Lower leg skin (tissue), 4 donors: ENCODE data around the gene ZFP91. TPM values are rescaled to one million over a fixed set of nuclear protein-coding genes. Genes with fewer than 3 reads are reported as not detected.

Experiments
- DNase-seq, 2 donors: peaks; one replicate each; pipeline ENCODE4 v3.0.0-alpha.2; 2019; ENCODE audit warnings: low spot score in 2 of 2
- H3K4me3 ChIP-seq: fragments of 200-600 bp; sonication (generic); 2 replicates; pipeline ENCODE4 v1.5.1; 2017; ENCODE audit warnings: mild to moderate bottlenecking, low read depth; ENCODE audit not compliant: poor library complexity, severe bottlenecking
- POLR2A ChIP-seq, 2 donors: fragments of 450-650 bp; IDR thresholded peaks; one replicate each; pipeline ENCODE4 v1.6.1; 2016 to 2017; ENCODE audit warnings: antibody characterized with exemption in 2 of 2, mild to moderate bottlenecking in 1 of 2, moderate library complexity in 1 of 2
- WGBS, 2 donors: methylation state at CpG; one replicate each; pipeline ENCODE4 v1.1.5; 2018; 5-methylcytosine and 5-hydroxymethylcytosine counted together
- intact Hi-C: fragments of 100-400 bp; cut with DNase I; formaldehyde crosslinking; loops from one replicate; pipeline ENCODE4 v1.15.0; 2023; ENCODE audit warnings: low total_unique reads
- total RNA-seq, 4 donors: library from RNA; depleted of rRNA; stranded (reverse); fragments of >200 nt; gene quantifications; one replicate each; pipeline ENCODE4 v1.1.0, GENCODE V29; 2016
- TF ChIP-seq, protein P1 (sequence below), 3 donors: fragments of 450-650 bp; IDR thresholded peaks; one replicate each; pipeline ENCODE4 v1.5.1; 2016; ENCODE audit warnings: antibody characterized with exemption in 3 of 3, mild to moderate bottlenecking in 3 of 3, moderate library complexity in 2 of 3

The ZFP91 gene
- total RNA-seq, 4 donors from 2014 or later = 46.4 to 58.4 (median 51.7) TPM

DNA sequence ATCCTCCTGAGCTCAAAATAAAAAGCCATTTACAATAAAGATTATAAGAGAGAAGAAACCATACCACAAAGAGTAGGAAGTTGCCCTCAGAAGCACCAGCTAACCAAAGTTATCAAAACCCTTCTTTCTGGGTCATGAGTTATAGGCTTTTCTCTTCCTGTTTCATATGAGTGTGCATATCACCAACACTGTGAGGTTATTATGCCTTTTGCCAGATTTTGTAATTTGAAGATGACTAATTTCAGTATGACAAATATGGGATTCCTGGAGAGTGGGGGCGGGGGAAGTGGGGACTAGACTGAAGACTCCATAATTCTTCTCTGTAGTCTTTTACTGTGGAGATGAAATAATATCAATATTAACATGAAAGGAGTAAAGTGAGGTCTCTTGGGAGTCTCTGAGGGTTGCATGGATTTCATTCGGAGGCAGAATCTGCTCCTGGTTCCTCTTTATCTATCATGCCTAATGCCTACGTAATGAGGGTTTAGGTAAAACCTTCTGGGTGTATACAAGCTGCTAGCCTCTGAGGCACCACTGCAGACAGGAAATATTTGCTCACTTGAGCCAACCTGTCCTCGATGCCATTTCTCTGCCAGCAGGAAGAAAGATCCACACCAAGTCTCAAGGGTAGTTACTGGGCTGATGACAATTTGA is 5.3 kb upstream of the ZFP91 start:
- TF ChIP-seq POLR2A (IDR thresholded peaks at IDR 0.05) = no peak
- TF ChIP-seq, protein P1, sequence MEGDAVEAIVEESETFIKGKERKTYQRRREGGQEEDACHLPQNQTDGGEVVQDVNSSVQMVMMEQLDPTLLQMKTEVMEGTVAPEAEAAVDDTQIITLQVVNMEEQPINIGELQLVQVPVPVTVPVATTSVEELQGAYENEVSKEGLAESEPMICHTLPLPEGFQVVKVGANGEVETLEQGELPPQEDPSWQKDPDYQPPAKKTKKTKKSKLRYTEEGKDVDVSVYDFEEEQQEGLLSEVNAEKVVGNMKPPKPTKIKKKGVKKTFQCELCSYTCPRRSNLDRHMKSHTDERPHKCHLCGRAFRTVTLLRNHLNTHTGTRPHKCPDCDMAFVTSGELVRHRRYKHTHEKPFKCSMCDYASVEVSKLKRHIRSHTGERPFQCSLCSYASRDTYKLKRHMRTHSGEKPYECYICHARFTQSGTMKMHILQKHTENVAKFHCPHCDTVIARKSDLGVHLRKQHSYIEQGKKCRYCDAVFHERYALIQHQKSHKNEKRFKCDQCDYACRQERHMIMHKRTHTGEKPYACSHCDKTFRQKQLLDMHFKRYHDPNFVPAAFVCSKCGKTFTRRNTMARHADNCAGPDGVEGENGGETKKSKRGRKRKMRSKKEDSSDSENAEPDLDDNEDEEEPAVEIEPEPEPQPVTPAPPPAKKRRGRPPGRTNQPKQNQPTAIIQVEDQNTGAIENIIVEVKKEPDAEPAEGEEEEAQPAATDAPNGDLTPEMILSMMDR (IDR thresholded peaks at IDR 0.05) = no peak
- H3K4me3 ChIP-seq = no peak overlapping the region
- WGBS, 2 donors = 15 to 20% methylated on average over 4 of the region's 4 CpGs
- DNase-seq = peak; percentile 73 to 92
- intact Hi-C loops = loop anchor here (10.0 kb wide), 2 partner anchors 61 to 481 kb away; no protein-coding TSS in a partner anchor

DNA sequence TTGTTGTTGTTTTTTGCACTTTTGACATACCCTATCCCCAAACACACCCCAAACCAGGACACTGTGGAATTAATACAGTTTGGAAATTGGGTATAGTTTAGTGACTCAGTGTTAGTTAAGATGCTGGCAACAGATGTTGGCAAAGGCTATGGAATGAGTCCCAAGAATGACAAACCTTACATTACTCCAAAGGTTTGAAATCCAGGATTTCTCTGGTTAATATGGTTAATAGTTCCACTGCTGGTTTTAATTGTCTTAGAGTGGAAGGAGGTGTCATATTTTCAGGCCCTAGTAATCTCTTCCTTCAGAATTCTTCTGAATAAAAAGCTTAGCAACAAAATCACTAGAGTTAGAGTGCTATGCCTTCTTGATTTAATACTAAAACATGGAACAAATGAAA is 4.0 kb upstream of the ZFP91 start:
- no peak overlapping the region for H3K4me3 ChIP-seq
- intact Hi-C loops = loop anchor here (10.0 kb wide), 2 partner anchors 60 to 480 kb away; no protein-coding TSS in a partner anchor
- TF ChIP-seq, protein P1 (IDR thresholded peaks at IDR 0.05) = no peak
- no peak for TF ChIP-seq POLR2A (IDR thresholded peaks at IDR 0.05)
- no peak for DNase-seq

DNA sequence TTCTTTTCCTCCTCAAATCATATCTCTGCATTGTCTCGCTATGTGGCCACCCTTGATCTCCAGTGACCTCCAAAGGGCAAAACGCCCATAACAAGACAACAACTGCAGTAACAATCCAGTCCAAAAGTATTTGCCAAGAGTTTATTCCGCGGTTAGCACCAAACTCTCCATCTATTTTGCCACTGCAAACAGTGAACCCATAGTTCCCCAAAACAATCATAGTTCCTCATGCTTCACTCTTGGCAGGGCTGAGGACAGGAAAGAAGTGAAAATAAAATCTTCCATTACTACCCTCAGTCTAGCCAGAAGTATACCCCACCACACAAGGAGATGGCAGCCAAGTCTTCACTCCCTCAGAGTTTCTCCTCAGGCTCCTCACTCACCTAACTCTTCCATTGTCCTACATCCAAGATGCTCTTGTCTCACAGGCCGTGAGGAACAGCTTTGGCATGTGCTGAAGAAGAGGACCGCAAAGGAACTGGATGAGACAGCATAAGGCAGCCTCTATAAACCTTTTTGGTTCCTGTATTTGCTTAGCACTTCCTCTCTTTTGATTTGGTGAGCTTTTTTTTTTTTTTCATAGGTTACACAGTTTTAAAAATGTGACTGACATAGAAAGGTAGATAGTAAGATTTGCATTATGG is 3.4 kb upstream of the ZFP91 start, which contains the start of gene LPXN:
Gene LPXN, minus strand, starts transcription at position 480 of the 644 bp plus-strand sequence. Its CDS starts 84 bp downstream, at position 396.
- DNase-seq = no peak
- H3K4me3 ChIP-seq = no peak within 1 kb of the TSS
- intact Hi-C loops = loop anchor here (10.0 kb wide), 2 partner anchors 59 to 479 kb away; no protein-coding TSS in a partner anchor
- WGBS, 2 donors = 22 to 28% methylated on average over 6 of the region's 6 CpGs
- no peak for TF ChIP-seq POLR2A (IDR thresholded peaks at IDR 0.05)
- TF ChIP-seq, protein P1 (IDR thresholded peaks at IDR 0.05) = no peak

DNA sequence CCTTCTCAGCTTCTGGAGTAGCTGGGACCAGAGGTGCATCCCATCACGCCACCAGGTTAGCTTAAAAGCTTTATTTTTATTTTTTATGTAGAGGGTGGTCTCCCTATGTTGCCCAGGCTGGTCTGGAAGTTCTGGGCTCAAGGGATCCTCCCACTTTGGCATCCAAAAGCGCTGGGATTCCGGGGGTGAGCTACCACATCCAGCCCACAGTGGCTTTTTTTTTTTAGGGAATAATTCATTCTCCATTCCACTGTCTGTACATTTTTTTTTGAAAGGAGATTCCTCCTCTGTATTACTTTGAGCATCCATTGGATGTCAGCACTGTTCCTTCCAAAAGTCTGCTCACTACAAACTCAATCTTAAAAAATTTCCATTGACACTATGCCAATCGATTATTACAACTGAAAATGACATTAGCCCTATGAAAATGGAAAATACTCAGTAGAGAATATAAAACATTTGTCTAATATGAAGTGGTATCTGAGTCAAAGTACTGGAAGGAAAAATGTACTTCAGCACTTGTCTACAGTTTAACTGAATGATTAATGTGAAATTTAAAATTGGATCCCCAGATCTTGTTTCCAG is 1.9 kb upstream of the ZFP91 start:
- TF ChIP-seq, protein P1 (IDR thresholded peaks at IDR 0.05) = no peak
- 14 to 16% methylated on average over 4 of the region's 4 CpGs for WGBS, 2 donors
- no peak overlapping the region for H3K4me3 ChIP-seq
- intact Hi-C loops = loop anchor here (10.0 kb wide), 2 partner anchors 58 to 478 kb away; no protein-coding TSS in a partner anchor
- no peak for DNase-seq

DNA sequence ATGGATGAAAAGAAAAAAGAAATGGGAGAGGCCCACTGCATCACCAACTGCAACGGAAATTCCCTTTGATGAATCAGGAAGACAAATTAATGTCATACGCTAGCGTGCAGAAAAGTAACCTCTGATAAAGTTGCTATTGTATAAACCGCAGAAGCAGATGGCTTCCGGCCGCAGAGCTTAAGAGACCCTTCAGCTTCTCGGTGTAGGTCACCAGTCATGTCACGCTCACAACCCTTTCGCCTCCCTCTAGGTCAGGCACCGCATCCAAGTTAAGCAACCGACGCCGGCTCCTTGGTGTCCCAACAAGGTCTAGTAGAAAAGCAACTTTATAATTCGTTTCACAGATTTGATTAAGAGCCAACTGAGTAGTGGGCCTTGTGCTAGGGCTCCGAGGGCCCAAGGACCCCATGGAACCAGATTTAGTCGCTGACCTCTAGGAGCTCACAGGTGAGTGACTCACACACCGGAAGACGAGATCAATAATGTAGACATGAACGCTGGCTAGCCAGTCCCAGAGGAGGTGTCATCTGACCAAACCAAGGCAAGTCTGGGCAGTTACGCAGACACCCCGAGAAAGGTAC is 1.2 kb upstream of the ZFP91 start:
- TF ChIP-seq, protein P1 (IDR thresholded peaks at IDR 0.05) = no peak
- no peak for TF ChIP-seq POLR2A (IDR thresholded peaks at IDR 0.05)
- 0% methylated on average over 21 of the region's 21 CpGs for WGBS, 2 donors
- H3K4me3 ChIP-seq = peak overlapping the region; percentile 42
- DNase-seq = peak in 1 of 2 donors; percentile 93
- intact Hi-C loops = loop anchor here (10.0 kb wide), 2 partner anchors 57 to 477 kb away; no protein-coding TSS in a partner anchor
